ENCODE results near the gene LAMTOR4.

DNA sequence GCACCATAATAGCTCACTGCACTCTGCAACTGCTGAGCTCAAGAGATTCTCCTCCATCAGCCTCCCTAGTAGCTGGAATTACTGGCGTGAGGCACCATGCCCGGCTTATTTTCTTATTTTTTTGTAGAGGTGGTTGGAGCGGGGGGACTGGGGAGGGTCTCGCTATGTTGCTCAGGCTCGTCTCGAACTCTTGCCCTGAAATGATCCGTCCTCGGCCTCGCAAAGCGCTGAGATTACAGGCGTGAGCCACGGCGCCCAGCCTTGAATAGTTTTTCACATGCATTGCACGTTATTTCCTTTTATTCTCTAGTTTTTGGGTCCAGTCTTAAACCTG, 526 bp upstream of the LAMTOR4 start:
- TF ChIP-seq, protein P1, sequence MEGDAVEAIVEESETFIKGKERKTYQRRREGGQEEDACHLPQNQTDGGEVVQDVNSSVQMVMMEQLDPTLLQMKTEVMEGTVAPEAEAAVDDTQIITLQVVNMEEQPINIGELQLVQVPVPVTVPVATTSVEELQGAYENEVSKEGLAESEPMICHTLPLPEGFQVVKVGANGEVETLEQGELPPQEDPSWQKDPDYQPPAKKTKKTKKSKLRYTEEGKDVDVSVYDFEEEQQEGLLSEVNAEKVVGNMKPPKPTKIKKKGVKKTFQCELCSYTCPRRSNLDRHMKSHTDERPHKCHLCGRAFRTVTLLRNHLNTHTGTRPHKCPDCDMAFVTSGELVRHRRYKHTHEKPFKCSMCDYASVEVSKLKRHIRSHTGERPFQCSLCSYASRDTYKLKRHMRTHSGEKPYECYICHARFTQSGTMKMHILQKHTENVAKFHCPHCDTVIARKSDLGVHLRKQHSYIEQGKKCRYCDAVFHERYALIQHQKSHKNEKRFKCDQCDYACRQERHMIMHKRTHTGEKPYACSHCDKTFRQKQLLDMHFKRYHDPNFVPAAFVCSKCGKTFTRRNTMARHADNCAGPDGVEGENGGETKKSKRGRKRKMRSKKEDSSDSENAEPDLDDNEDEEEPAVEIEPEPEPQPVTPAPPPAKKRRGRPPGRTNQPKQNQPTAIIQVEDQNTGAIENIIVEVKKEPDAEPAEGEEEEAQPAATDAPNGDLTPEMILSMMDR (IDR thresholded peaks at IDR 0.05), result no peak
- TF ChIP-seq POLR2A (IDR thresholded peaks at IDR 0.05), result no peak

Measured in adrenal gland (tissue), 5 donors.